Activated T-cell treated with anti-CD3 and anti-CD28 coated beads, Interleukin-2, amount 50 U/mL, for 48 hours (primary cell): ENCODE data around the gene ADAM23.

Experiments
- DNase-seq, 2 experiments: peaks; one replicate each; pipeline ENCODE4 v3.0.0-alpha.2; 2020

Gene ADAM23

GRCh38 chr2:206572725-206573124 is 129.4 kb downstream of the ADAM23 start:
- no peak for DNase-seq

- DNase-seq: no peak
These were observed 130.5 kb downstream of the ADAM23 start for GRCh38 chr2:206573793-206574192.

- no peak for DNase-seq
These were observed 141.2 kb downstream of the ADAM23 start for GRCh38 chr2:206584323-206585116.

- DNase-seq: no peak
These were observed 142.0 kb downstream of the ADAM23 start for GRCh38 chr2:206585335-206585734.

- DNase-seq: no peak
These were observed 143.3 kb downstream of the ADAM23 start for GRCh38 chr2:206586609-206587008.

- DNase-seq: no peak
These were observed 154.4 kb downstream of the ADAM23 start for GRCh38 chr2:206597717-206598218.

- DNase-seq: no peak
These were observed 159.9 kb downstream of the ADAM23 start for GRCh38 chr2:206603243-206603642.

- no peak for DNase-seq
These were observed 167.1 kb downstream of the ADAM23 start for GRCh38 chr2:206610451-206610850.

GRCh38 chr2:206611191-206611590 is 167.9 kb downstream of the ADAM23 start:
- DNase-seq: no peak

GRCh38 chr2:206611736-206612135 is 168.4 kb downstream of the ADAM23 start:
- no peak for DNase-seq

GRCh38 chr2:206614811-206615210 is 171.5 kb downstream of the ADAM23 start:
- no peak for DNase-seq

- DNase-seq: no peak
These were observed 172.2 kb downstream of the ADAM23 start for GRCh38 chr2:206615417-206616089.

- DNase-seq: no peak
These were observed 172.8 kb downstream of the ADAM23 start for GRCh38 chr2:206616151-206616550.

- no peak for DNase-seq
These were observed 175.7 kb downstream of the ADAM23 start for GRCh38 chr2:206619011-206619410.

GRCh38 chr2:206626108-206626507 is 182.8 kb downstream of the ADAM23 start:
- DNase-seq: no peak

- DNase-seq: no peak
These were observed 184.3 kb downstream of the ADAM23 start for GRCh38 chr2:206627632-206628031.

GRCh38 chr2:206631340-206631739 is 188.0 kb downstream of the ADAM23 start:
- DNase-seq: no peak

- no peak for DNase-seq
These were observed 191.7 kb downstream of the ADAM23 start for GRCh38 chr2:206635015-206635414.

- DNase-seq: no peak
These were observed 196.3 kb downstream of the ADAM23 start for GRCh38 chr2:206639636-206640035.

GRCh38 chr2:206641226-206641625 is 197.9 kb downstream of the ADAM23 start:
- no peak for DNase-seq

- peak; percentile 21 to 26 for DNase-seq
These were observed 199.0 kb downstream of the ADAM23 start, which contains the start of gene FAM237A for GRCh38 chr2:206642075-206643025. Gene FAM237A, plus strand, starts transcription at chr2:206642487. Its CDS starts 1,750 bp downstream, at chr2:206644237.

- no peak for DNase-seq
These were observed 204.7 kb downstream of the ADAM23 start for GRCh38 chr2:206647985-206648384.

GRCh38 chr2:206657087-206657486 is 213.8 kb downstream of the ADAM23 start:
- no peak for DNase-seq
